Endothelial cell of umbilical vein (primary cell): Measurements from ENCODE around the gene EFCAB10. TPM values are rescaled to one million over a fixed set of nuclear protein-coding genes. Genes with fewer than 3 reads are reported as not detected.

Experiments used
- BruUV-seq: library from RNA; stranded (reverse); fragments of 400-500 nt; replicated peaks from 2 replicates; lab custom pipeline; 2021; lab: Mats Ljungman, UMichigan
- CTCF ChIA-PET: fragments of 300-600, 350-600 bp; sonication (Branson Sonifier 250); formaldehyde crosslinking; loops from one replicate; lab custom pipeline; 2021; ENCODE audit warnings: antibody characterized with exemption, inconsistent platforms; lab: Charles Lee
- POLR2A ChIA-PET: fragments of 300-600, 350-600 bp; sonication (Branson Sonifier 250); formaldehyde crosslinking; loops from one replicate; lab custom pipeline; 2021; ENCODE audit warnings: antibody characterized with exemption, inconsistent platforms; lab: Charles Lee
- DNase-seq: peaks from one replicate; pipeline ENCODE4 v3.0.0-alpha.2; 2011; ENCODE audit warnings: low read depth, low spot score
- FAIRE-seq: peaks from 2 replicates; lab custom pipeline; 2011; peaks lifted over from hg19 to GRCh38; lab: Jason Lieb, UNC
- H2AFZ ChIP-seq: 2 replicates; pipeline ENCODE4 v1.6.0; 2012; ENCODE audit warnings: low read depth, low read length, control low read depth, inconsistent platforms
- H3K27ac ChIP-seq: 2 replicates; pipeline ENCODE4 v1.5.1; 2011; ENCODE audit warnings: low read depth, mild to moderate bottlenecking, control low read depth, low read length, moderate library complexity; ENCODE audit not compliant: insufficient read depth
- H3K27me3 ChIP-seq, 2 experiments: 2 replicates each; pipeline versions ENCODE4 v1.6.0 to v1.6.1; 2011; ENCODE audit warnings: low read length in 2 of 2, mixed read lengths in 1 of 2; ENCODE audit not compliant: control insufficient read depth in 2 of 2, insufficient read depth in 2 of 2
- H3K36me3 ChIP-seq, 2 experiments: 2 replicates in 1 of 2; 3 replicates in 1 of 2; pipeline ENCODE4 v1.5.1; 2011; ENCODE audit warnings: low read length in 2 of 2, mild to moderate bottlenecking in 1 of 2, moderate library complexity in 1 of 2; ENCODE audit not compliant: control insufficient read depth in 2 of 2, insufficient read depth in 2 of 2; ENCODE audit errors: extremely low read depth in 1 of 2
- H3K4me1 ChIP-seq: 3 replicates; pipeline ENCODE4 v1.5.1; 2011; ENCODE audit warnings: mild to moderate bottlenecking, low read length; ENCODE audit not compliant: control insufficient read depth, insufficient read depth; ENCODE audit errors: extremely low read depth
- H3K4me2 ChIP-seq: 2 replicates; pipeline ENCODE4 v1.6.1; 2011; ENCODE audit warnings: low read length, control low read depth, mixed read lengths; ENCODE audit not compliant: insufficient read depth
- H3K4me3 ChIP-seq, 3 experiments: fragments of 200-600 bp in 1 of 3; sonication (generic), shearing (Covaris generic) in 1 of 3; replicated peaks in 1 of 3; 2 replicates each; pipeline ENCODE4 v1.5.1; 2011 to 2016; ENCODE audit warnings: control low read depth in 3 of 3, low read length in 3 of 3, mild to moderate bottlenecking in 2 of 3, inconsistent platforms in 1 of 3, low read depth in 1 of 3, moderate library complexity in 1 of 3; ENCODE audit not compliant: insufficient read depth in 1 of 3
- H3K79me2 ChIP-seq: 2 replicates; pipeline ENCODE4 v1.6.0; 2012; ENCODE audit warnings: low read length, inconsistent platforms; ENCODE audit not compliant: control insufficient read depth, insufficient read depth
- H3K9ac ChIP-seq: replicated peaks from 2 replicates; pipeline ENCODE3; 2011; ENCODE audit warnings: low read length, control low read depth; ENCODE audit not compliant: insufficient read depth; ENCODE audit errors: extremely low read depth
- H3K9me1 ChIP-seq: replicated peaks from 3 replicates; pipeline ENCODE4 v1.6.0; 2011; ENCODE audit warnings: mild to moderate bottlenecking, low read length; ENCODE audit not compliant: control insufficient read depth, insufficient read depth; ENCODE audit errors: extremely low read depth
- H3K9me3 ChIP-seq: replicated peaks from 2 replicates; pipeline ENCODE4 v1.5.1; 2012; ENCODE audit warnings: low read length, inconsistent platforms; ENCODE audit not compliant: control insufficient read depth, insufficient read depth
- H4K20me1 ChIP-seq: replicated peaks from 2 replicates; pipeline ENCODE3; 2011; ENCODE audit warnings: mild to moderate bottlenecking, low read length; ENCODE audit not compliant: control insufficient read depth, insufficient read depth; ENCODE audit errors: extremely low read depth
- EZH2 ChIP-seq: IDR thresholded peaks from 2 replicates; pipeline ENCODE4 v1.6.1; 2012; ENCODE audit warnings: borderline replicate concordance, low read depth, mild to moderate bottlenecking, moderate library complexity, low read length, inconsistent platforms; ENCODE audit not compliant: severe bottlenecking
- FOS ChIP-seq: IDR thresholded peaks from 2 replicates; pipeline ENCODE4 v1.6.1; 2011; ENCODE audit warnings: mild to moderate bottlenecking, low read length, moderate library complexity, borderline replicate concordance; ENCODE audit not compliant: insufficient read depth
- GATA2 ChIP-seq: IDR thresholded peaks from 2 replicates; pipeline ENCODE4 v1.7.0; 2011; ENCODE audit warnings: low read depth, mild to moderate bottlenecking, moderate library complexity, mixed read lengths, low read length; ENCODE audit not compliant: insufficient read length, insufficient read depth
- JUN ChIP-seq: IDR thresholded peaks from 2 replicates; pipeline ENCODE4 v1.6.1; 2011; ENCODE audit warnings: borderline replicate concordance, low read depth; ENCODE audit not compliant: insufficient read length, insufficient read depth
- MYC ChIP-seq: IDR thresholded peaks from one replicate; pipeline ENCODE4 v1.6.1; 2011; ENCODE audit warnings: mild to moderate bottlenecking, low read depth, low read length
- POLR2A ChIP-seq: IDR thresholded peaks from 2 replicates; pipeline ENCODE4 v1.6.1; 2012; ENCODE audit warnings: low read depth, mild to moderate bottlenecking, control low read depth, low read length
- POLR2AphosphoS5 ChIP-seq: IDR thresholded peaks from 2 replicates; pipeline ENCODE4 v1.6.1; 2012; ENCODE audit warnings: low read depth, mild to moderate bottlenecking, control low read depth, low read length, moderate library complexity; ENCODE audit not compliant: insufficient read depth
- dilution Hi-C: fragments of 300-500 bp; cut with MboI; formaldehyde crosslinking; loops from one replicate; pipeline ENCODE4 v1.15.0; 2019; ENCODE audit warnings: low sequenced_read_pairs; ENCODE audit not compliant: extremely low pct_ligation_motif_present
- intact Hi-C: fragments of 100-400 bp; cut with micrococcal nuclease; formaldehyde crosslinking; loops from one replicate; pipeline ENCODE4 v1.10.0; 2022
- polyA plus RNA-seq, 4 experiments: library from polyadenylated mRNA; depleted of rRNA in 3 of 4; stranded (reverse) in 3 of 4; unstranded in 1 of 4; fragments of >200 nt; gene quantifications; 2 replicates each; pipeline versions ENCODE4 v1.2.1 to v1.2.3, GENCODE V29; 2011 to 2012; ENCODE audit warnings: missing spikeins in 1 of 4
- total RNA-seq: library from RNA; stranded (reverse); gene quantifications from 2 replicates; pipeline ENCODE4 v1.2.3, GENCODE V29; 2021
- TF ChIP-seq, protein P1 (sequence below), 2 donors: IDR thresholded peaks; 1 replicate in 1 of 2; 2 replicates in 1 of 2; pipeline ENCODE4 v1.5.1; 2011; ENCODE audit warnings: low read length in 2 of 2, mild to moderate bottlenecking in 2 of 2, moderate library complexity in 2 of 2, control low read depth in 1 of 2, inconsistent platforms in 1 of 2, low read depth in 1 of 2; ENCODE audit not compliant: insufficient read depth in 1 of 2; ENCODE audit errors: extremely low read depth in 1 of 2
- TF ChIP-seq, protein P2 (sequence below): IDR thresholded peaks from 2 replicates; pipeline ENCODE4 v1.6.1; 2011; ENCODE audit not compliant: insufficient read depth, insufficient read length

Gene EFCAB10
- total and polyA plus RNA-seq, 2 donors (not counting 3 experiments of a cell fraction or from before 2014, with no cell fraction given): not detected

DNA sequence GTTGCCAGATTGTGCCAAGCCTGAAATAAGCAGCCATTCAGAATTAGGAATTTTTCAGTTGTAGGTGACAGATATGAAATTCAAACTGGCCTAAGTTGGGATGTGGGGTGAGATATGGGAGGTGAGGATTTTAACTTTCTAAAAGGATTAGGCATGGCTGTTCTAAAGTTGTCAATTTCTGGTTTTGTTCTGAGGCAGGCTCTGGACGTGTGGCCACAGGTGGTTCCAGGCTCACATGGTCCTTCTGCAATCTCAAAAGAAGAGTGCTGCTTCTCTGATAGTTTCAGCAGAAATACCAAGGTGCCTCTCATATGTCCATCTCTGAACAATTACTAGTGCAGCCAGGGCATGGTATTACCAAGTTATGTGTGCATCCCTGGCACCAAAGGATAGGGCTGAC, 21.4 kb downstream of the EFCAB10 start:
- no peak overlapping the region for H2AFZ ChIP-seq

More for the DNA sequence above, 21.4 kb downstream of the EFCAB10 start:
- H3K36me3 ChIP-seq: peaks cover 7 to 20% of the 10 kb centered on the region in 2 experiments
- dilution Hi-C loops (no loop called here), intact Hi-C loops (no loop called here)
- no peaks in the 10 kb centered on the region for H3K79me2 ChIP-seq
- ChIA-PET POLR2A (no interaction called here), CTCF (no interaction called here)
- H3K27ac ChIP-seq: no peak overlapping the region
- no peaks in the 10 kb centered on the region for H4K20me1 ChIP-seq
- FAIRE-seq: no peak
- no peak for DNase-seq
- H3K27me3 ChIP-seq: no peaks in the 10 kb centered on the region
- H3K4me3 ChIP-seq: no peak overlapping the region
- BruUV-seq: no TSS peak
- no peaks in the 10 kb centered on the region for H3K9me1 ChIP-seq
- H3K9me3 ChIP-seq: no peaks in the 10 kb centered on the region
- H3K9ac ChIP-seq: no peak overlapping the region
- no peaks in the 10 kb centered on the region for H3K4me1 ChIP-seq
- no peak overlapping the region for H3K4me2 ChIP-seq
- TF ChIP-seq POLR2A: no peak
- TF ChIP-seq, protein P1, sequence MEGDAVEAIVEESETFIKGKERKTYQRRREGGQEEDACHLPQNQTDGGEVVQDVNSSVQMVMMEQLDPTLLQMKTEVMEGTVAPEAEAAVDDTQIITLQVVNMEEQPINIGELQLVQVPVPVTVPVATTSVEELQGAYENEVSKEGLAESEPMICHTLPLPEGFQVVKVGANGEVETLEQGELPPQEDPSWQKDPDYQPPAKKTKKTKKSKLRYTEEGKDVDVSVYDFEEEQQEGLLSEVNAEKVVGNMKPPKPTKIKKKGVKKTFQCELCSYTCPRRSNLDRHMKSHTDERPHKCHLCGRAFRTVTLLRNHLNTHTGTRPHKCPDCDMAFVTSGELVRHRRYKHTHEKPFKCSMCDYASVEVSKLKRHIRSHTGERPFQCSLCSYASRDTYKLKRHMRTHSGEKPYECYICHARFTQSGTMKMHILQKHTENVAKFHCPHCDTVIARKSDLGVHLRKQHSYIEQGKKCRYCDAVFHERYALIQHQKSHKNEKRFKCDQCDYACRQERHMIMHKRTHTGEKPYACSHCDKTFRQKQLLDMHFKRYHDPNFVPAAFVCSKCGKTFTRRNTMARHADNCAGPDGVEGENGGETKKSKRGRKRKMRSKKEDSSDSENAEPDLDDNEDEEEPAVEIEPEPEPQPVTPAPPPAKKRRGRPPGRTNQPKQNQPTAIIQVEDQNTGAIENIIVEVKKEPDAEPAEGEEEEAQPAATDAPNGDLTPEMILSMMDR (IDR thresholded peaks at IDR 0.05; ENCODE audit: extremely low read depth in 1 of 2, insufficient read depth in 1 of 2, low read depth in 1 of 2, low read length in 2 of 2): no peak
- TF ChIP-seq, protein P2, sequence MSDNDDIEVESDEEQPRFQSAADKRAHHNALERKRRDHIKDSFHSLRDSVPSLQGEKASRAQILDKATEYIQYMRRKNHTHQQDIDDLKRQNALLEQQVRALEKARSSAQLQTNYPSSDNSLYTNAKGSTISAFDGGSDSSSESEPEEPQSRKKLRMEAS: no peak
- TF ChIP-seq MYC: no peak
- TF ChIP-seq GATA2: no peak
- TF ChIP-seq JUN: no peak
- TF ChIP-seq EZH2: no peak
- TF ChIP-seq FOS: no peak
- TF ChIP-seq POLR2AphosphoS5: no peak
